ENCODE results near the gene RRP9.
"Not testable (repeated sequence)": the region's sequence is repeated elsewhere in the genome, so short reads cannot be mapped to it uniquely, and the experiment has no call there.

RRP9 gene

GRCh38 chr3:51934139-51934850 is 7.4 kb downstream of the RRP9 start:
- H3K27ac Mint-ChIP-seq = no peak overlapping the region
- H3K9me3 Mint-ChIP-seq = no peaks in the 10 kb centered on the region
- no peak overlapping the region for H3K4me3 Mint-ChIP-seq

GRCh38 chr3:51933471-51934138 is 8.1 kb downstream of the RRP9 start:
- H3K27ac Mint-ChIP-seq = no peak overlapping the region
- ATAC-seq (ENCODE audit: low read depth) = no peak
- no peak overlapping the region for H3K4me3 Mint-ChIP-seq

More at GRCh38 chr3:51934139-51934850, 7.4 kb downstream of the RRP9 start:
- H3K27me3 Mint-ChIP-seq = no peaks in the 10 kb centered on the region
- H3K4me1 Mint-ChIP-seq = peaks cover 2% of the 10 kb centered on the region
- ATAC-seq (ENCODE audit: low read depth) = no peak
- no peak for DNase-seq (ENCODE audit: low spot score in 2 of 2)
- H3K36me3 Mint-ChIP-seq = peaks cover 29% of the 10 kb centered on the region

GRCh38 chr3:51932471-51933370 is 9.0 kb downstream of the RRP9 start:
- H3K4me1 Mint-ChIP-seq = no peaks in the 10 kb centered on the region
- no peak for DNase-seq (ENCODE audit: low spot score in 2 of 2)
- ATAC-seq (ENCODE audit: low read depth) = no peak
- H3K27ac Mint-ChIP-seq = no peak overlapping the region
- peaks cover 25% of the 10 kb centered on the region for H3K36me3 Mint-ChIP-seq
- H3K9me3 Mint-ChIP-seq = no peaks in the 10 kb centered on the region
- no peak overlapping the region for H3K4me3 Mint-ChIP-seq
- no peaks in the 10 kb centered on the region for H3K27me3 Mint-ChIP-seq

More at GRCh38 chr3:51933471-51934138, 8.1 kb downstream of the RRP9 start:
- H3K36me3 Mint-ChIP-seq = peaks cover 29% of the 10 kb centered on the region
- H3K9me3 Mint-ChIP-seq = no peaks in the 10 kb centered on the region
- no peaks in the 10 kb centered on the region for H3K27me3 Mint-ChIP-seq
- DNase-seq (ENCODE audit: low spot score in 2 of 2) = no peak
- no peaks in the 10 kb centered on the region for H3K4me1 Mint-ChIP-seq

GRCh38 chr3:51931756-51932155 is 9.9 kb downstream of the RRP9 start:
- Mint-ChIP-seq H3K4me1 (no peaks in the 10 kb centered on the region), H3K36me3 (peaks cover 17% of the 10 kb centered on the region), H3K27ac (no peak overlapping the region), H3K9me3 (no peaks in the 10 kb centered on the region), H3K27me3 (no peaks in the 10 kb centered on the region), H3K4me3 (no peak overlapping the region)
- no peak for DNase-seq (ENCODE audit: low spot score in 2 of 2)
- ATAC-seq (ENCODE audit: low read depth) = no peak

- no peaks in the 10 kb centered on the region for H3K4me1 Mint-ChIP-seq
- no peaks in the 10 kb centered on the region for H3K9me3 Mint-ChIP-seq
Observed at GRCh38 chr3:51930439-51930838, 11.3 kb downstream of the RRP9 start.

GRCh38 chr3:51929420-51930003 is 12.2 kb downstream of the RRP9 start:
- ATAC-seq (ENCODE audit: low read depth) (no peak), DNase-seq (ENCODE audit: low spot score in 2 of 2) (no peak)
- H3K27ac Mint-ChIP-seq = no peak overlapping the region
- H3K4me1 Mint-ChIP-seq = no peaks in the 10 kb centered on the region
- peaks cover 15% of the 10 kb centered on the region for H3K36me3 Mint-ChIP-seq
- H3K27me3 Mint-ChIP-seq = no peaks in the 10 kb centered on the region
- no peak overlapping the region for H3K4me3 Mint-ChIP-seq
- no peaks in the 10 kb centered on the region for H3K9me3 Mint-ChIP-seq

More at GRCh38 chr3:51930439-51930838, 11.3 kb downstream of the RRP9 start:
- Mint-ChIP-seq H3K27me3 (no peaks in the 10 kb centered on the region), H3K4me3 (no peak overlapping the region), H3K27ac (no peak overlapping the region), H3K36me3 (peaks cover 15% of the 10 kb centered on the region)
- ATAC-seq (ENCODE audit: low read depth) (no peak), DNase-seq (ENCODE audit: low spot score in 2 of 2) (no peak)

- ATAC-seq (ENCODE audit: low read depth); DNase-seq (ENCODE audit: low spot score in 2 of 2): not testable (repeated sequence)
Observed at GRCh38 chr3:51928981-51929380, 12.7 kb downstream of the RRP9 start.

GRCh38 chr3:51928438-51928837 is 13.3 kb downstream of the RRP9 start:
- Mint-ChIP-seq H3K9me3 (no peaks in the 10 kb centered on the region), H3K4me3 (no peak overlapping the region), H3K27me3 (no peaks in the 10 kb centered on the region), H3K4me1 (no peaks in the 10 kb centered on the region), H3K27ac (no peak overlapping the region), H3K36me3 (peaks cover 9% of the 10 kb centered on the region)
- ATAC-seq (ENCODE audit: low read depth) (no peak), DNase-seq (ENCODE audit: low spot score in 2 of 2) (no peak)

More at GRCh38 chr3:51928981-51929380, 12.7 kb downstream of the RRP9 start:
- H3K27me3 Mint-ChIP-seq, H3K4me1 Mint-ChIP-seq, H3K4me3 Mint-ChIP-seq, H3K27ac Mint-ChIP-seq, H3K9me3 Mint-ChIP-seq: not testable (repeated sequence)
- H3K36me3 Mint-ChIP-seq = peaks cover 13% of the 10 kb centered on the region

GRCh38 chr3:51927061-51927977 is 14.4 kb downstream of the RRP9 start:
- H3K9me3 Mint-ChIP-seq = no peaks in the 10 kb centered on the region
- no peak for DNase-seq (ENCODE audit: low spot score in 2 of 2)
- ATAC-seq (ENCODE audit: low read depth) = no peak
- H3K27ac Mint-ChIP-seq = no peak overlapping the region
- peaks cover 2% of the 10 kb centered on the region for H3K36me3 Mint-ChIP-seq
- H3K27me3 Mint-ChIP-seq = peaks cover under 1% of the 10 kb centered on the region
- no peak overlapping the region for H3K4me3 Mint-ChIP-seq
- no peaks in the 10 kb centered on the region for H3K4me1 Mint-ChIP-seq

- H3K36me3 Mint-ChIP-seq = no peaks in the 10 kb centered on the region
- ATAC-seq (ENCODE audit: low read depth) = no peak
- no peak overlapping the region for H3K4me3 Mint-ChIP-seq
- DNase-seq (ENCODE audit: low spot score in 2 of 2) = no peak
- H3K27me3 Mint-ChIP-seq = peaks cover 10% of the 10 kb centered on the region
- H3K27ac Mint-ChIP-seq = no peak overlapping the region
- no peaks in the 10 kb centered on the region for H3K4me1 Mint-ChIP-seq
- H3K9me3 Mint-ChIP-seq = no peaks in the 10 kb centered on the region
Observed at GRCh38 chr3:51921081-51921578, 20.6 kb downstream of the RRP9 start.

GRCh38 chr3:51916418-51916817 is 25.3 kb downstream of the RRP9 start:
- no peak for ATAC-seq (ENCODE audit: low read depth)
- Mint-ChIP-seq H3K27me3 (peaks cover 5% of the 10 kb centered on the region), H3K4me3 (no peak overlapping the region), H3K27ac (no peak overlapping the region), H3K36me3 (no peaks in the 10 kb centered on the region), H3K4me1 (no peaks in the 10 kb centered on the region), H3K9me3 (no peaks in the 10 kb centered on the region)
- no peak for DNase-seq (ENCODE audit: low spot score in 2 of 2)

- Mint-ChIP-seq H3K4me1 (no peaks in the 10 kb centered on the region), H3K4me3 (no peak overlapping the region), H3K36me3 (peaks cover 17% of the 10 kb centered on the region), H3K9me3 (peaks cover 14% of the 10 kb centered on the region), H3K27me3 (peaks cover 24% of the 10 kb centered on the region), H3K27ac (no peak overlapping the region)
- ATAC-seq (ENCODE audit: low read depth) = no peak
- DNase-seq (ENCODE audit: low spot score in 2 of 2) = no peak
Observed at GRCh38 chr3:51908026-51908425, 33.7 kb downstream of the RRP9 start.
